GM18505 (cell line): ENCODE results near the gene TMEM236.

Experiments used
- ATAC-seq: cut with Tn5 transposase; IDR thresholded peaks from one replicate; pipeline ENCODE4 v1.9.1; 2021; ENCODE audit not compliant: unreplicated experiment
- POLR2A ChIP-seq: IDR thresholded peaks from 4 replicates; pipeline ENCODE4 v1.6.1; 2011; ENCODE audit warnings: borderline replicate concordance; ENCODE audit not compliant: insufficient read depth, insufficient read length; ENCODE audit errors: extremely low read depth

Gene TMEM236

GRCh38 chr10:17731331-17732020 lies 20.5 kb upstream of the TMEM236 start:
- TF ChIP-seq POLR2A: no peak
- ATAC-seq: no peak

- no peak for ATAC-seq
- no peak for TF ChIP-seq POLR2A
Observed at GRCh38 chr10:17733620-17734019, 18.4 kb upstream of the TMEM236 start.

GRCh38 chr10:17734432-17735080 lies 17.4 kb upstream of the TMEM236 start:
- no peak for ATAC-seq
- TF ChIP-seq POLR2A: no peak

- ATAC-seq: no peak
- TF ChIP-seq POLR2A: no peak
Observed at GRCh38 chr10:17735166-17735941, 16.6 kb upstream of the TMEM236 start.

- ATAC-seq: no peak
- TF ChIP-seq POLR2A: no peak
Observed at GRCh38 chr10:17736223-17736622, 15.8 kb upstream of the TMEM236 start.

- no peak for TF ChIP-seq POLR2A
- no peak for ATAC-seq
Observed at GRCh38 chr10:17737027-17737965, 14.7 kb upstream of the TMEM236 start.

GRCh38 chr10:17740668-17741067 lies 11.3 kb upstream of the TMEM236 start:
- TF ChIP-seq POLR2A: no peak
- no peak for ATAC-seq

GRCh38 chr10:17742918-17743317 lies 9.1 kb upstream of the TMEM236 start:
- ATAC-seq: no peak
- TF ChIP-seq POLR2A: no peak

- no peak for TF ChIP-seq POLR2A
- ATAC-seq: no peak
Observed at GRCh38 chr10:17743437-17743836, 8.6 kb upstream of the TMEM236 start.

- ATAC-seq: no peak
- TF ChIP-seq POLR2A: no peak
Observed at GRCh38 chr10:17744341-17744861, 7.6 kb upstream of the TMEM236 start.

GRCh38 chr10:17747883-17748550 lies 4.0 kb upstream of the TMEM236 start:
- ATAC-seq: no peak
- TF ChIP-seq POLR2A: no peak

GRCh38 chr10:17749890-17750289 lies 2.1 kb upstream of the TMEM236 start:
- TF ChIP-seq POLR2A: no peak

More at GRCh38 chr10:17749890-17750289, 2.1 kb upstream of the TMEM236 start:
- ATAC-seq: no peak
